ENCODE data around the gene GNG12.

Gene GNG12

DNA sequence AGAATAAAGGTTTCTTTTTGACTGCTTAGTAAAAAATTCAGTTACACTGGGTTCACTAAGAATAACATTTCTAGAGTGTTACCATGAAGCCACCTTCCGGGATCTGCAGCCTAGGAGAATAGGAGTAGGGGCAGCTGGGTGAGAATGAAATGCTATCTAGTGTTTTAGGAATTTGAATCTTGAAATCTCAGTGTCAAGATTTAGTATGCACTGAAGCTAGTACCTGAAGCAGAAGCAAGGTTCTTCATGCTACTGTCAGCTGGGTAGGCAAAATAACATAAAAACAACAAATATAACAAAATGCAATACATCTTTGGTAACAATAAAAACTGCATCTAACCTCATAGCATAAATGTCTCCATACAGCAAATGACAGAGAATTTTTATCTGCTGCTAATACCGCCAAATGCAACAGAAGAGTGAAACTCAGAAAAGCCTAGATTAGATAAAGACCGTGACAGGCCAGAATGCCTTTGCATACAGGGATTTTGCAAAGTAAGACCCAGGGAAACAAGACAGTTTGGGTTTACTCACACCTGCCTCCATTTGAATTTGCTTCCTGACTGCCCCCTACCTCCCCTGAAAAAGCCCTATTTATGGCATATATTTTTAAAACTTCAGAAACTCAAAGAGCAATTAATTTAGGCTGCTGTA is 90.1 kb downstream of the GNG12 start:
- Mint-ChIP-seq H3K36me3 (ENCODE audit: low read depth) (no peaks in the 10 kb centered on the region), H3K4me1 (peaks cover 35% of the 10 kb centered on the region), H3K9me3 (no peaks in the 10 kb centered on the region), H3K27ac (no peak overlapping the region), H3K4me3 (no peak overlapping the region), H3K27me3 (ENCODE audit: low read depth, poor library complexity) (no peaks in the 10 kb centered on the region)
- no peak for DNase-seq
- TF ChIP-seq, protein P1, sequence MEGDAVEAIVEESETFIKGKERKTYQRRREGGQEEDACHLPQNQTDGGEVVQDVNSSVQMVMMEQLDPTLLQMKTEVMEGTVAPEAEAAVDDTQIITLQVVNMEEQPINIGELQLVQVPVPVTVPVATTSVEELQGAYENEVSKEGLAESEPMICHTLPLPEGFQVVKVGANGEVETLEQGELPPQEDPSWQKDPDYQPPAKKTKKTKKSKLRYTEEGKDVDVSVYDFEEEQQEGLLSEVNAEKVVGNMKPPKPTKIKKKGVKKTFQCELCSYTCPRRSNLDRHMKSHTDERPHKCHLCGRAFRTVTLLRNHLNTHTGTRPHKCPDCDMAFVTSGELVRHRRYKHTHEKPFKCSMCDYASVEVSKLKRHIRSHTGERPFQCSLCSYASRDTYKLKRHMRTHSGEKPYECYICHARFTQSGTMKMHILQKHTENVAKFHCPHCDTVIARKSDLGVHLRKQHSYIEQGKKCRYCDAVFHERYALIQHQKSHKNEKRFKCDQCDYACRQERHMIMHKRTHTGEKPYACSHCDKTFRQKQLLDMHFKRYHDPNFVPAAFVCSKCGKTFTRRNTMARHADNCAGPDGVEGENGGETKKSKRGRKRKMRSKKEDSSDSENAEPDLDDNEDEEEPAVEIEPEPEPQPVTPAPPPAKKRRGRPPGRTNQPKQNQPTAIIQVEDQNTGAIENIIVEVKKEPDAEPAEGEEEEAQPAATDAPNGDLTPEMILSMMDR (IDR thresholded peaks at IDR 0.05) = no peak

DNA sequence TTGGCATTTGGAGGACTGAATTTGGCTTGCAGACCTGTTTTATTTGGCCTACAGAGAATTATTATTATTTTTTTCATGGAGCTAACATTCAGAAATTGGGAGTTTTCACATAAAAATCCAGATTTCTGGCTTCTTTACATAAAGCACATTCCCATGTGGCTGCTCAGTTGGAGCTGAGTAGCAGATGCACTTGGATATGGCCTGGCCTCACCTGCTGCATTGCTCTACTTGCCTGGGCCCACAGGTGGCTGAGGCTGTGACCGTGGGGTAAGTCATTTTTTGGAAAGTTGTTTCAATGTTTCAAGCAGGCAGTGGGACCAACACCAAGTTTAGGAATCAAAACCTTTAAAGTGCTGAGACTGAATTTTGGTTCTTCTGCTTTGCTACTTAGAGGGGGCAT is 91.5 kb downstream of the GNG12 start:
- no peak for DNase-seq
- Mint-ChIP-seq H3K27me3 (ENCODE audit: low read depth, poor library complexity) (no peaks in the 10 kb centered on the region), H3K4me1 (peaks cover 27% of the 10 kb centered on the region), H3K36me3 (ENCODE audit: low read depth) (no peaks in the 10 kb centered on the region), H3K4me3 (no peak overlapping the region), H3K27ac (no peak overlapping the region), H3K9me3 (no peaks in the 10 kb centered on the region)
- TF ChIP-seq, protein P1 (IDR thresholded peaks at IDR 0.05) = no peak

DNA sequence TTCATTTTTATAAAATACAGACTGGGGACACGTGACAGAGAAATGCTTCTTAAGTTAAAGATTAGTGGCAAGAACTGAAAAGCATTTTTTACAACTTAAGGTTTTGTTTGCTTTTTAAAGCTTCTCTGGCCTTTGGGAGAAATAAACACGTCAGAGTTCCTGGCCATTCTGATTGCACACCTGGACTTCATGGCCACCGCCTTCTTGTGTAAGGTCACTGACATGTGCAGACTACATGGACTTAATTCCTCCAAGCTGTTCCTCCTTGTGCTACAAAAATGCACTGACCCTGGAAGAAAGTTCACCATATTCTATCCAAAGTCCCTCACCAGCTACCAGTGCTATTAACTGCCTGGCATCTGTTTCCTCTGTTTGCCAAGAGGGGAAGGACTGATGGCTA is 92.1 kb downstream of the GNG12 start:
- no peak for DNase-seq
- no peak overlapping the region for H3K27ac Mint-ChIP-seq
- H3K27me3 Mint-ChIP-seq (ENCODE audit: low read depth, poor library complexity) = no peaks in the 10 kb centered on the region
- no peaks in the 10 kb centered on the region for H3K36me3 Mint-ChIP-seq (ENCODE audit: low read depth)
- peaks cover 27% of the 10 kb centered on the region for H3K4me1 Mint-ChIP-seq
- no peaks in the 10 kb centered on the region for H3K9me3 Mint-ChIP-seq
- TF ChIP-seq, protein P1 (IDR thresholded peaks at IDR 0.05) = no peak
- no peak overlapping the region for H3K4me3 Mint-ChIP-seq

DNA sequence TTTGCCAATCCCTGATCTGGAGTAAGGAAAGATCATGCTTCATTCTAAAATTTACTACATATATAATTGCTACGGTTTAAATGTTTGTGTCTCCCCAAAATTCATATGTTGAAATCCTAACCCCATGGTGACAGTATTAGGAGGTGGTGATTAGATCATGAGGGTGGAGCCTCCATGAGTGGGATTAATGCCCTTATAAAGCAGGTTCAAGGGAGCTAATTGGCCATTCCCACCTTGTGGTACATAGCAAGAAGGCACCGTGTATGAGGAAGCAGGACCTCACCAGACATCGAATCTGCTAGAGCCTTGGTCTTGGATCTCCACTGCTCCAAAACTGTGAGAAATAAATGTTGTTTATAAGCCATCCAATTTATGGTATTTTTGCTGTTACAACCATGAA is 92.7 kb downstream of the GNG12 start:
- DNase-seq = no peak
- H3K27ac Mint-ChIP-seq = no peak overlapping the region
- no peak overlapping the region for H3K4me3 Mint-ChIP-seq
- H3K27me3 Mint-ChIP-seq (ENCODE audit: low read depth, poor library complexity) = no peaks in the 10 kb centered on the region
- TF ChIP-seq, protein P1 (IDR thresholded peaks at IDR 0.05) = no peak
- H3K36me3 Mint-ChIP-seq (ENCODE audit: low read depth) = no peaks in the 10 kb centered on the region
- peaks cover 28% of the 10 kb centered on the region for H3K4me1 Mint-ChIP-seq
- no peaks in the 10 kb centered on the region for H3K9me3 Mint-ChIP-seq

DNA sequence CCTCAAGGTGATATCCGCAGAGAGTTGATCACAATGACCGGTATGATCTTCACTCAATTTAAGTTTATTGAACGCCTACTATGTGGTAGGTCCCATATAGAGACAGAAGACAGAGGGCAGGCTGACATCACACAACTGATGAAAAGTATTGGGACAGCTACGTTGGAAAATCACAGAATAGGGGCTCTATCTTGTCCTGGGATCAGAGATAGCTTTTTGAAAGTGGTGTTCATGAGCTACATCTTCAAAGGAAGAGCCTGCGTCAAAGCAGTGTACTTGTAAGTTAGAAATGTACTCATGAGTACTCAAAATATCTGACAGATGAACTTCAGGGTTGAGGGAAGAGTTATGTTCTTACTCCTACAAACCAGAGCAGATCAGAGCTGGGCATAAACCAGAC is 93.9 kb downstream of the GNG12 start:
- Mint-ChIP-seq H3K9me3 (no peaks in the 10 kb centered on the region), H3K27ac (no peak overlapping the region), H3K4me1 (peaks cover 32% of the 10 kb centered on the region), H3K27me3 (ENCODE audit: low read depth, poor library complexity) (no peaks in the 10 kb centered on the region), H3K36me3 (ENCODE audit: low read depth) (no peaks in the 10 kb centered on the region), H3K4me3 (no peak overlapping the region)
- DNase-seq = no peak
- TF ChIP-seq, protein P1 (IDR thresholded peaks at IDR 0.05) = no peak

DNA sequence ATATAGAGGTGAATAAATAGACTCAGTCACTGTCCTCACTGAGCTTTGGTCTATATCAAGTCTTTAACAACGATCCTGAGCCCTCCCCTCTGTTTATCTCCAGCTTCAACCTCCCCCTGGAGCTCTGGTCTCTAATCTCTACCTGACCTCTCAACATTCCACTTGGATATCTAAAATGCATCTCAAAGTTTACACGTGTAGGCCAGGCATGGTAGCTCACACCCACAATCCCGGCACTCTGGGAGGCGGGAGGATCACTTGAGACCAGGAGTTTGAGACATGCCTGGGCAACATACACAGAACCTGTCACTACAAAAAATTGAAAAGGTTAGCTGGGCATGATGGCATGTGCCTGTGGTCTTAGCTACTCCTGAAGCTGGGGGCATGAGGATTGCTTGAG is 94.9 kb downstream of the GNG12 start:
- Mint-ChIP-seq H3K9me3 (no peaks in the 10 kb centered on the region), H3K27ac (no peak overlapping the region), H3K4me1 (peaks cover 38% of the 10 kb centered on the region), H3K4me3 (no peak overlapping the region), H3K27me3 (ENCODE audit: low read depth, poor library complexity) (no peaks in the 10 kb centered on the region), H3K36me3 (ENCODE audit: low read depth) (no peaks in the 10 kb centered on the region)
- TF ChIP-seq, protein P1 (IDR thresholded peaks at IDR 0.05) = no peak
- no peak for DNase-seq

All from nephron progenitor cell (in vitro differentiated cells).